Fibroblast of villous mesenchyme (primary cell): ENCODE measurements around the gene KLF3. TPM values are rescaled to one million over a fixed set of nuclear protein-coding genes. Genes with fewer than 3 reads are reported as not detected.

Source experiments
- DNase-seq: peaks from one replicate; pipeline ENCODE4 v3.0.0-alpha.2; 2010; ENCODE audit warnings: low read depth
- H3K4me3 ChIP-seq: 2 replicates; pipeline ENCODE4 v1.5.1; 2011; ENCODE audit warnings: low read depth, mild to moderate bottlenecking, low read length
- CTCF ChIP-seq: IDR thresholded peaks from 2 replicates; pipeline ENCODE4 v1.5.1; 2012; ENCODE audit warnings: low read depth, mild to moderate bottlenecking, low read length; ENCODE audit not compliant: insufficient read depth
- total RNA-seq: library from RNA; depleted of rRNA; stranded (reverse); fragments of >200 nt; gene quantifications from 2 replicates; pipeline ENCODE4 v1.2.3, GENCODE V29; 2012

The KLF3 gene
- total RNA-seq, 1 donor: 24.2 TPM

GRCh38 chr4:38654273-38654672 is 9.7 kb upstream of the KLF3 start:
- TF ChIP-seq CTCF: no peak
- no peak for DNase-seq
- no peak overlapping the region for H3K4me3 ChIP-seq

- DNase-seq: no peak
- H3K4me3 ChIP-seq: no peak overlapping the region
- TF ChIP-seq CTCF: no peak
These were observed 7.9 kb upstream of the KLF3 start for GRCh38 chr4:38656111-38656510.

- H3K4me3 ChIP-seq: no peak overlapping the region
- DNase-seq: no peak
- TF ChIP-seq CTCF: no peak
These were observed 4.7 kb upstream of the KLF3 start for GRCh38 chr4:38659346-38659745.

GRCh38 chr4:38660838-38661237 is 3.2 kb upstream of the KLF3 start:
- no peak for TF ChIP-seq CTCF
- no peak overlapping the region for H3K4me3 ChIP-seq
- no peak for DNase-seq

GRCh38 chr4:38661371-38661770 is 2.6 kb upstream of the KLF3 start:
- no peak overlapping the region for H3K4me3 ChIP-seq
- no peak for TF ChIP-seq CTCF
- no peak for DNase-seq

- TF ChIP-seq CTCF: no peak
- DNase-seq: no peak
- peak overlapping the region; percentile 64 for H3K4me3 ChIP-seq
These were observed 1.4 kb upstream of the KLF3 start for GRCh38 chr4:38662522-38663089.
